H1 (cell line): ENCODE data around the gene TLCD3B. TPM values are rescaled to one million over a fixed set of nuclear protein-coding genes. Genes with fewer than 3 reads are reported as not detected.

Experiments
- EP300 ChIP-seq, 2 experiments: IDR thresholded peaks; 1 replicate in 1 of 2; 2 replicates in 1 of 2; pipeline ENCODE4 v1.6.1; 2011 to 2012; ENCODE audit warnings: low read depth in 2 of 2, low read length in 2 of 2, mild to moderate bottlenecking in 2 of 2, borderline replicate concordance in 1 of 2, inconsistent platforms in 1 of 2, moderate library complexity in 1 of 2
- HDAC2 ChIP-seq, 2 experiments: fragments of 300-600 bp in 1 of 2; sonication (generic) in 1 of 2; IDR thresholded peaks; 2 replicates each; pipeline ENCODE4 v1.6.1; 2011 to 2012; ENCODE audit warnings: low read depth in 2 of 2, low read length in 2 of 2, mild to moderate bottlenecking in 2 of 2, moderate library complexity in 2 of 2, borderline replicate concordance in 1 of 2, inconsistent platforms in 1 of 2
- RXRA ChIP-seq: IDR thresholded peaks from 2 replicates; pipeline ENCODE4 v1.6.1; 2011; ENCODE audit warnings: low read depth, mild to moderate bottlenecking, low read length, moderate library complexity; ENCODE audit not compliant: insufficient read depth
- SIN3A ChIP-seq, 2 experiments: IDR thresholded peaks in 1 of 2; conservative IDR thresholded peaks in 1 of 2; 2 replicates each; pipeline ENCODE4 v1.6.1; 2011 to 2012; ENCODE audit warnings: low read length in 2 of 2, improper control_type of control experiment in 1 of 2, low read depth in 1 of 2, mild to moderate bottlenecking in 1 of 2
- polyA plus RNA-seq, 7 experiments: library from polyadenylated mRNA; depleted of rRNA in 3 of 7; stranded (reverse) in 5 of 7; unstranded in 2 of 7; fragments of >200 nt in 5 of 7; fragments of 200-250 nt in 2 of 7; gene quantifications; 1 replicate in 5 of 7; 2 replicates in 1 of 7; 4 replicates in 1 of 7; pipeline versions ENCODE4 v1.2.1 to v1.2.3, GENCODE V29; 2011 to 2013; ENCODE audit warnings: missing spikeins in 2 of 7, mixed read lengths in 2 of 7
- total RNA-seq: library from RNA; stranded (reverse); fragmentation: NEBNext Ultra II Directional; extraction: Animal tissue kit (Norgen Biotek cat#: 25700); gene quantifications from 2 replicates; pipeline ENCODE4 v1.2.1, GENCODE V29; 2021

TLCD3B gene
- total and polyA plus RNA-seq, 2 of the 8 experiments (the other 6 are each of a cell fraction or from before 2014, with no cell fraction given), result 15.2 to 26.9 TPM

- TF ChIP-seq EP300 (IDR thresholded peaks at IDR 0.05; ENCODE audit: borderline replicate concordance in 1 of 2, low read depth in 2 of 2, low read length in 2 of 2) (peak in 1 of 2 experiments; percentile 20; a peak in 1 of 3 replicates), RXRA (0 out of 2 replicates have a peak, but pooled peaks have one; percentile 15), HDAC2 (IDR thresholded peaks at IDR 0.05; ENCODE audit: borderline replicate concordance in 1 of 2, low read depth in 2 of 2, low read length in 2 of 2) (no peak), SIN3A (conservative IDR thresholded peaks at IDR 0.05 in 1 of 2, IDR thresholded peaks at IDR 0.05 in 1 of 2; ENCODE audit: low read depth in 1 of 2, low read length in 2 of 2) (peak in 1 of 2 experiments; percentile 63; a peak in 2 of 4 replicates)
- TF ChIP-seq, all 59 proteins: peak for 7
These were observed 1.2 kb upstream of the TLCD3B start (continued) for GRCh38 chr16:30032083-30032819.
